Measurements from ENCODE around the gene GNAI3. TPM values are rescaled to one million over a fixed set of nuclear protein-coding genes. Genes with fewer than 3 reads are reported as not detected.

The GNAI3 gene
- total and polyA plus RNA-seq, 2 of the 13 experiments (the other 11 are each of a cell fraction or from before 2014, with no cell fraction given): 4.3 to 9.0 TPM

DNA sequence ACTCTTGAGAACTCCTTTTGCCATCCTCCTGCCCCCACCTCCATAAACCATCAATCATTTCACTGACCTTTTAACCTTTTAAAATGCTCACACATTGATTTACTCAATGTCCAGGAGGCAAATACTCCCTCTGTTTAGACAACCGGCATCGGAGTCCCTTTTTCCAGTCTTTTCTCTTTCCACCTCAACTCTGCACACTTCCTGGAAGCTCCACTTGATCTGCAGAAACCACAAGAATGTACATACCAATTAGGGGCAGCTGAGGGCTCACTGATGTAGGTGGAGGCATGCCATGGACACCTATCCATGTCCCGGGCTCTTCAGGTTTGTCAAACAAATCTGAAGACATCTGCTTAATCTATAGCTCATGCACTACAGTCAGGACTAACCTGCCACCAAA lies 33.6 kb upstream of the GNAI3 start:
- 0% methylated on average over 3 of the region's 3 CpGs for WGBS (ENCODE audit: low lambda C conversion rate)
- in situ Hi-C loops (cut with HindIII; ENCODE audit: extremely low pct_ligation_motif_present, low pct_unique_long_range_greater_than_20kb): no loop called here

GRCh38 chr1:109516872-109517271 lies 31.5 kb upstream of the GNAI3 start:
- Histone ChIP-seq H3K4me3 (replicated peaks in 1 of 3; ENCODE audit: insufficient read depth in 1 of 3, low read depth in 2 of 3, low read length in 3 of 3) (no peak overlapping the region), H2AFZ (ENCODE audit: low read length) (no peak overlapping the region), H3K79me2 (ENCODE audit: insufficient read depth, low read length) (no peaks in the 10 kb centered on the region), H3K9ac (ENCODE audit: insufficient read depth, low read depth, low read length) (no peak overlapping the region), H3K36me3 (replicated peaks in 1 of 2; ENCODE audit: control insufficient read depth in 1 of 2, insufficient read depth in 2 of 2, low read length in 2 of 2) (no peaks in the 10 kb centered on the region), H3K4me2 (ENCODE audit: low read depth, low read length) (no peak overlapping the region), H3K27ac (ENCODE audit: extremely low read length, insufficient read depth, low read length) (no peak overlapping the region), H3K27me3 (ENCODE audit: control insufficient read depth in 1 of 2, insufficient read depth in 2 of 2, low read length in 2 of 2) (peaks cover 4 to 24% of the 10 kb centered on the region in 2 experiments; a peak in 3 of 5 replicates), H3K4me1 (ENCODE audit: insufficient read depth, low read length) (peaks cover 21% of the 10 kb centered on the region), H3K9me3 (ENCODE audit: low read length) (no peaks in the 10 kb centered on the region), H4K20me1 (ENCODE audit: insufficient read depth, low read length) (no peaks in the 10 kb centered on the region)
- ChIA-PET POLR2A (interaction anchor here (0.7 to 1.6 kb wide), 2 partner anchors 10 to 11 kb away, joined by 3 read pairs; no protein-coding TSS in a partner anchor), CTCF (ENCODE audit: low intra/inter-chr PET ratio, low total read pairs) (no interaction called here)
- ATAC-seq (peak; percentile 73), FAIRE-seq (no peak), DNase-seq (ENCODE audit: low spot score) (no peak)
- no TSS peak for BruUV-seq (replicated peaks)
- intact Hi-C loops (cut with micrococcal nuclease; ENCODE audit: unreplicated experiment) (no loop called here), in situ Hi-C loops (cut with HindIII; ENCODE audit: extremely low pct_ligation_motif_present, low pct_unique_long_range_greater_than_20kb) (no loop called here)
- WGBS (ENCODE audit: low lambda C conversion rate): 13% methylated on average over 5 of the region's 5 CpGs
- TF ChIP-seq HDAC2 (CRISPR knock-in tag; IDR thresholded peaks at IDR 0.05) (no peak), ZNF549 (CRISPR knock-in tag; IDR thresholded peaks at IDR 0.05) (peak; percentile 91), HNF4A (CRISPR knock-in tag; IDR thresholded peaks at IDR 0.05) (peak; percentile 58)

More for the DNA sequence above, 33.6 kb upstream of the GNAI3 start:
- FAIRE-seq (no peak), ATAC-seq (peak; percentile 35; the same call in 1 of the 3 replicates), DNase-seq (ENCODE audit: low spot score) (peak; percentile 34)
- TF ChIP-seq TEAD3 (CRISPR knock-in tag; optimal IDR thresholded peaks at IDR 0.05; ENCODE audit: borderline replicate concordance) (no peak), NCOA1 (CRISPR knock-in tag; IDR thresholded peaks at IDR 0.05) (no peak), NR2F6 (IDR thresholded peaks at IDR 0.05) (peak; percentile 34; the same call in 1 of the 2 replicates), NR2F6 (CRISPR knock-in tag; IDR thresholded peaks at IDR 0.05) (no peak)
- Histone ChIP-seq H4K20me1 (ENCODE audit: insufficient read depth, low read length) (no peaks in the 10 kb centered on the region), H3K4me1 (ENCODE audit: insufficient read depth, low read length) (peaks cover 30% of the 10 kb centered on the region), H3K79me2 (ENCODE audit: insufficient read depth, low read length) (no peaks in the 10 kb centered on the region), H3K9ac (ENCODE audit: insufficient read depth, low read depth, low read length) (no peak overlapping the region), H3K4me2 (ENCODE audit: low read depth, low read length) (no peak overlapping the region; the same call in 1 of the 2 replicates), H3K27ac (ENCODE audit: extremely low read length, insufficient read depth, low read length) (no peak overlapping the region), H3K36me3 (replicated peaks in 1 of 2; ENCODE audit: control insufficient read depth in 1 of 2, insufficient read depth in 2 of 2, low read length in 2 of 2) (no peaks in the 10 kb centered on the region), H3K4me3 (replicated peaks in 1 of 3; ENCODE audit: insufficient read depth in 1 of 3, low read depth in 2 of 3, low read length in 3 of 3) (no peak overlapping the region), H3K9me3 (ENCODE audit: low read length) (no peaks in the 10 kb centered on the region), H2AFZ (ENCODE audit: low read length) (no peak overlapping the region), H3K27me3 (ENCODE audit: control insufficient read depth in 1 of 2, insufficient read depth in 2 of 2, low read length in 2 of 2) (peaks cover 0 to 22% of the 10 kb centered on the region in 2 experiments; a peak in 2 of 5 replicates)
- POLR2A ChIA-PET: interaction anchor here (0.6 kb wide), 1 partner anchor 15 kb away, joined by 3 read pairs; no protein-coding TSS in a partner anchor
- BruUV-seq (replicated peaks): no TSS peak
- intact Hi-C loops (cut with micrococcal nuclease; ENCODE audit: unreplicated experiment): no loop called here
- CTCF ChIA-PET (ENCODE audit: low intra/inter-chr PET ratio, low total read pairs): no interaction called here
